ENCODE measurements around the gene MCEMP1. TPM values are rescaled to one million over a fixed set of nuclear protein-coding genes. Genes with fewer than 3 reads are reported as not detected.
A peak's percentile ranks its signal among the peaks of the same experiment; 100 is the strongest.

The MCEMP1 gene
- total RNA-seq, 1 donor from 2014 or later, result not detected

GRCh38 chr19:7704280-7705060 is 27.6 kb downstream of the MCEMP1 start:
- H3K4me1 ChIP-seq (ENCODE audit: control insufficient read depth in 3 of 3, insufficient read depth in 3 of 3, low read length in 3 of 3), result no peaks in the 10 kb centered on the region
- H3K27ac ChIP-seq (ENCODE audit: low read depth, low read length), result no peak overlapping the region

DNA sequence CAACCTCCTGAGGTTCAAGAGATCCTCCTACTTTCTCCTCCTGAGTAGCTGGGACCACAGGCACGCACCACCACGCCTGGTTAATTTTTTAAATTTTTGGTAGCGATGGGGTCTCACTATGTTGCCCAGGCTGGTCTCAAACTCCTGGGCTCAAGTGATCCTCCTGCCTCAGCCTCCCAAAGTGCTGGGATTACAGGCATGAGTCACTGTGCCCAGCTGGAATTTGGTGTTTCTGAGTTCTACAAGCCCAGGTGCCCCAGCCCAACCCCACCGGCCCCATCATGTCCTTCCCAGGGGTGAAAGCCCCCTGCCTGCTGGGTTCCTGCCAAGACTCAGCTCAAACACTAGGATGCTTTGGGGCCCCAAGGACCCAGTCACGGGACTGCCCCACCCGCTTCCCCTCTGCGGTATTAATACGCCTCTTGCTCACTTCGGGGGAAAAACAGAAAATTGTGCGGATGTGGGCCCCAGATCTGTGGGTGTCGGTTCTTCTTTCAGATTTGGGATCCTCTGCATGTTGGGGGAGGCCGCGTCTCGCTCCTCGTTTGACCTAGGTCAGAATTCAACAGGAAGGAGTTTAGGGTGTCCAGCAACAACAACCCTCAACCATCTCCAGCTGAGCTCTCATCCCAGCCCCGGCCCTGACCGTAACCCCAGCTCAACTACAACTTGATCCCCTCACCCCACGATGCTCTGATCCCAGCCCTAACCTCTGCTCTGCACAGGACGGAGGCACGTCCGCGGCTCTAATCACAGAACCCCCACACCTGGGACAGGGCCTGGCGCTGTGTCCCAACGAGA is 28.7 kb downstream of the MCEMP1 start:
- H3K27ac ChIP-seq (ENCODE audit: low read depth, low read length), result peak overlapping the region; percentile 25
- peaks cover 12 to 22% (median 22%) of the 10 kb centered on the region in 3 donors for H3K27me3 ChIP-seq (ENCODE audit: control insufficient read depth in 3 of 3, insufficient read depth in 3 of 3, low read length in 3 of 3)
- H3K4me3 ChIP-seq (ENCODE audit: low read length in 3 of 3), result no peak overlapping the region
- H3K36me3 ChIP-seq (ENCODE audit: control insufficient read depth in 3 of 3, insufficient read depth in 3 of 3, low read length in 3 of 3), result no peaks in the 10 kb centered on the region
- no peaks in the 10 kb centered on the region for H3K9me3 ChIP-seq (ENCODE audit: control insufficient read depth in 3 of 3, low read length in 3 of 3)
- no peaks in the 10 kb centered on the region for H3K4me1 ChIP-seq (ENCODE audit: control insufficient read depth in 3 of 3, insufficient read depth in 3 of 3, low read length in 3 of 3)
- no peak overlapping the region for H3K9ac ChIP-seq (ENCODE audit: low read depth in 1 of 3, low read length in 3 of 3)

More at GRCh38 chr19:7704280-7705060, 27.6 kb downstream of the MCEMP1 start:
- Histone ChIP-seq H3K9me3 (ENCODE audit: control insufficient read depth in 3 of 3, low read length in 3 of 3) (no peaks in the 10 kb centered on the region), H3K36me3 (ENCODE audit: control insufficient read depth in 3 of 3, insufficient read depth in 3 of 3, low read length in 3 of 3) (no peaks in the 10 kb centered on the region), H3K4me3 (ENCODE audit: low read length in 3 of 3) (no peak overlapping the region), H3K27me3 (ENCODE audit: control insufficient read depth in 3 of 3, insufficient read depth in 3 of 3, low read length in 3 of 3) (peaks cover 15 to 25% (median 25%) of the 10 kb centered on the region in 3 donors), H3K9ac (ENCODE audit: low read depth in 1 of 3, low read length in 3 of 3) (no peak overlapping the region)

DNA sequence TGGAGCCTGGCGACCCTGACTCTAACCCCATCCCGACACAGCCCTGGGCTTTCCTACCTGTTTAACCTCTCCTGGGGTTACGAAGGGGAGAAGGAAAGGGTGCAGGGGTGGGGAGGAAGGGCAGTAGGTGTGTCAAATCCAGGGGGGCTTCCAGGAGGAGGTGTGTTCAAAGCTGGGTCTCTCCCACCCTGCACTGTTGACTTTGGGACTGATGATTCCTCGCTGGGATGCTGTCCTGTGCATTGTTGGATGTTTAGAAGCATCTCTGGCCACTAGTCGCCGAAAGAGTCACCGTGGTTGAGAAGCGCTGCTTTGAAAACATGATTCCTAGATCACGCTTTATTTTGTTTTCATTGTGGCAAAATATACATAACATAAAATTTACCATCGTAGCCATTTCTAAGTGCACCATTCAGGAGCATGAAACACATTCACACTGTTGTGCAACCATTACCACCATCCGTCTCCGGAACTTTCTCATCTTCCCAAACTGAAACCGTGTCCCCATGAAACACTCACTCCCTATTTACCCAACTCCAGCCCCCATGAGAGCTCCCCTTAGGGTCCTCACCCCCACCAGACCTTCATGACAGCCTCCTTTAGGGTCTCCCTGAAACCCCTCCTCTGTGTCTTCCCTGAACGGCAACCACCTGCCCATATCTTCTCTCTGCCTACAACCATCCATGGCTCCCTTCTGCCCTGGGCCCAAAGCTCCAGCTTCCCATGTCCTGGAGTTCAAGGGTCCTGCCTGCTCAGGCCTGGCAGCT is 29.5 kb downstream of the MCEMP1 start:
- H3K4me1 ChIP-seq (ENCODE audit: control insufficient read depth in 3 of 3, insufficient read depth in 3 of 3, low read length in 3 of 3), result no peaks in the 10 kb centered on the region
- H3K27me3 ChIP-seq (ENCODE audit: control insufficient read depth in 3 of 3, insufficient read depth in 3 of 3, low read length in 3 of 3), result peaks cover 9 to 17% (median 17%) of the 10 kb centered on the region in 3 donors
- H3K9ac ChIP-seq (ENCODE audit: low read depth in 1 of 3, low read length in 3 of 3), result no peak overlapping the region
- no peaks in the 10 kb centered on the region for H3K9me3 ChIP-seq (ENCODE audit: control insufficient read depth in 3 of 3, low read length in 3 of 3)
- no peak overlapping the region for H3K4me3 ChIP-seq (ENCODE audit: low read length in 3 of 3)
- no peaks in the 10 kb centered on the region for H3K36me3 ChIP-seq (ENCODE audit: control insufficient read depth in 3 of 3, insufficient read depth in 3 of 3, low read length in 3 of 3)
- H3K27ac ChIP-seq (ENCODE audit: low read depth, low read length), result peak overlapping the region; percentile 40

GRCh38 chr19:7706955-7707456 is 30.1 kb downstream of the MCEMP1 start:
- no peaks in the 10 kb centered on the region for H3K36me3 ChIP-seq (ENCODE audit: control insufficient read depth in 3 of 3, insufficient read depth in 3 of 3, low read length in 3 of 3)
- H3K4me1 ChIP-seq (ENCODE audit: control insufficient read depth in 3 of 3, insufficient read depth in 3 of 3, low read length in 3 of 3), result no peaks in the 10 kb centered on the region
- peaks cover 9 to 13% (median 12%) of the 10 kb centered on the region in 3 donors for H3K27me3 ChIP-seq (ENCODE audit: control insufficient read depth in 3 of 3, insufficient read depth in 3 of 3, low read length in 3 of 3)
- no peak overlapping the region for H3K4me3 ChIP-seq (ENCODE audit: low read length in 3 of 3)
- H3K27ac ChIP-seq (ENCODE audit: low read depth, low read length), result peak overlapping the region; percentile 40
- no peaks in the 10 kb centered on the region for H3K9me3 ChIP-seq (ENCODE audit: control insufficient read depth in 3 of 3, low read length in 3 of 3)
- no peak overlapping the region for H3K9ac ChIP-seq (ENCODE audit: low read depth in 1 of 3, low read length in 3 of 3)

DNA sequence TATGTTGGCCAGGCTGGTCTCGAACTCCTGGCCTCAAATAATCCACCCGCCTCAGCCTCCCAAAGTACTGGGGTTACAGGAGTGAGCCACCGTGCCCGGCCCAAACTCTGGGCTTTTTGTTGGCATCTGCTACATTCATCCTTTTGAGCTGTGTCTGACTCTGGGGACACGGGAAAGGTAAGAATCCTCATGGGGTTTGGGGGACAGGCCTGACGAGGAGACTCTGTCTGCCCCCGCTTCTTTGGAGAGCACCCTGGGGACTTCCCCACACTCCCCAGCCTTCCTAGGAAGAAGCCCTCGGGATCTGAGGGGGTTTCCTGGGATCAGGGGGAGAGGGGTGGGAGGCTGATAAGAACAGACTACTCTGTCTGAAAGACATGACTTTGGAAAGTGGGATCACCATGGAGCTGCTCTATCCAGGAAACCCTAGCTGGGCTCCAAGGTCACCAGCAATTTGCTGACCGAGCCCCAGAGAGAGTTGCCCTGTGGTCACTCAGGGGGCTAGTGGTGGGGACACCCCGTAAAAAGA is 33.1 kb downstream of the MCEMP1 start:
- H3K4me3 ChIP-seq (ENCODE audit: low read length in 3 of 3), result no peak overlapping the region
- H3K4me1 ChIP-seq (ENCODE audit: control insufficient read depth in 3 of 3, insufficient read depth in 3 of 3, low read length in 3 of 3), result no peaks in the 10 kb centered on the region
- H3K9me3 ChIP-seq (ENCODE audit: control insufficient read depth in 3 of 3, low read length in 3 of 3), result no peaks in the 10 kb centered on the region
- peaks cover 0 to 3% (median 0%) of the 10 kb centered on the region in 3 donors for H3K27me3 ChIP-seq (ENCODE audit: control insufficient read depth in 3 of 3, insufficient read depth in 3 of 3, low read length in 3 of 3)
- H3K9ac ChIP-seq (ENCODE audit: low read depth in 1 of 3, low read length in 3 of 3), result no peak overlapping the region
- no peak overlapping the region for H3K27ac ChIP-seq (ENCODE audit: low read depth, low read length)
- no peaks in the 10 kb centered on the region for H3K36me3 ChIP-seq (ENCODE audit: control insufficient read depth in 3 of 3, insufficient read depth in 3 of 3, low read length in 3 of 3)

DNA sequence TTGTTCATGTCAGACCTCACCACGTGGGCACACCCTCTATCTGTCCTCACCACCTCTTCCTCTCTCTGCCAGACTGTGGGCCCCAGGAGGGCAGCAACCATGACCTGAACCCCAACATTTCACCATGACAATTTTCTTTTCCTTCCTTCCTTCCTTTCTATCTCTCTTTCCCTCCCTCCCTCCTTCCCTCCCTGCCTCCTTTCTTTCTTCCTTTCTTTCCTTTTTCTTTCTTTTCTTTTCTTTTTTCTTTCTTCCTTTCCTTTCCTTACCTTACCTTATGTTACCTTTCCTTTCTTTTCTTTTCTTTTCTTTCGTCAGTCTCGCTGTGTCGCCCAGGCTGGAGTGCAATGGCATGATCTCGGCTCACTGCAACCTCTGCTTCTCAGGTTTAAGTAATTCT is 33.7 kb downstream of the MCEMP1 start:
- no peak overlapping the region for H3K27ac ChIP-seq (ENCODE audit: low read depth, low read length)
- H3K27me3 ChIP-seq (ENCODE audit: control insufficient read depth in 3 of 3, insufficient read depth in 3 of 3, low read length in 3 of 3), result peaks cover 0 to 3% (median 0%) of the 10 kb centered on the region in 3 donors
- no peak overlapping the region for H3K9ac ChIP-seq (ENCODE audit: low read depth in 1 of 3, low read length in 3 of 3)
- no peaks in the 10 kb centered on the region for H3K9me3 ChIP-seq (ENCODE audit: control insufficient read depth in 3 of 3, low read length in 3 of 3)
- no peak overlapping the region for H3K4me3 ChIP-seq (ENCODE audit: low read length in 3 of 3)
- no peaks in the 10 kb centered on the region for H3K4me1 ChIP-seq (ENCODE audit: control insufficient read depth in 3 of 3, insufficient read depth in 3 of 3, low read length in 3 of 3)
- no peaks in the 10 kb centered on the region for H3K36me3 ChIP-seq (ENCODE audit: control insufficient read depth in 3 of 3, insufficient read depth in 3 of 3, low read length in 3 of 3)

DNA sequence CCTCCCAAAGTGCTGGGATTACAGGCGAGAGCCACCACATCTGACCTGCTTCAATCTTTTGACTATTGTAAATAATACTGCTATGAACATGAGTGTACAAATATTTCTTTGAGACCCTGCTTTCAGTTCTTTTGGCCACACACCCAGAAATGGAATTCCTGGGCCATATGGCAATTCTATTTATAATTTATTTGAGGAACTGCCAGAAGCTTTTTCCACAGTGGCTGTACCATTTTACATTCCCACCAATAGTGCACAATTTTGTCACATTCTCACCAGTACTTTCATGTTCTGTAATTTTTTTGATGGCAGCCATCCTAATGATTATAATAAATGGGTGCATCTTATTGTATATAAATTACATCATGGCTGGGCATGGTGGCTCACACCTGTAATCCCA is 38.8 kb downstream of the MCEMP1 start:
- no peak overlapping the region for H3K4me3 ChIP-seq (ENCODE audit: low read length in 3 of 3)
- peaks cover 0 to 5% (median 0%) of the 10 kb centered on the region in 3 donors for H3K9me3 ChIP-seq (ENCODE audit: control insufficient read depth in 3 of 3, low read length in 3 of 3)
- H3K4me1 ChIP-seq (ENCODE audit: control insufficient read depth in 3 of 3, insufficient read depth in 3 of 3, low read length in 3 of 3), result no peaks in the 10 kb centered on the region
- no peak overlapping the region for H3K27ac ChIP-seq (ENCODE audit: low read depth, low read length)
- H3K27me3 ChIP-seq (ENCODE audit: control insufficient read depth in 3 of 3, insufficient read depth in 3 of 3, low read length in 3 of 3), result no peaks in the 10 kb centered on the region
- H3K36me3 ChIP-seq (ENCODE audit: control insufficient read depth in 3 of 3, insufficient read depth in 3 of 3, low read length in 3 of 3), result no peaks in the 10 kb centered on the region
- no peak overlapping the region for H3K9ac ChIP-seq (ENCODE audit: low read depth in 1 of 3, low read length in 3 of 3)

DNA sequence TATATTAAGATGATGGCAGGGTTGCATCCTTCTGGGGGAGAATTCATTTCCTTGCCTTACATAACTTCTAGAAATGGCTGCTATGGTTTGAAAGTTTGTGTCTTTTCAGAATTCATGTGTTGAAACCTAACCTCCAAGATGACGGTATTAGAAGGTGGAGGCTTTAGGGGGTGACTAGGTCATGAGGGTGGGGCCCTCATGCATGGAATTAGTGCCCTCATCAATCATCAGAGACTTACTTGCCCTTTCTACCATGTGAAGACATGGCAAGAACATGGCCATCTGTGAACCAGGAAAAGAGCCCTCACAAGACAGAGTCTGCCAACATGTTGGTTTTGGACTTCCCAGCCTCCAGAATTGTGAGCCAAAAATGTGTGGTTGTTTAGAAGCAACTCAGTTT is 39.9 kb downstream of the MCEMP1 start:
- no peaks in the 10 kb centered on the region for H3K27me3 ChIP-seq (ENCODE audit: control insufficient read depth in 3 of 3, insufficient read depth in 3 of 3, low read length in 3 of 3)
- no peaks in the 10 kb centered on the region for H3K36me3 ChIP-seq (ENCODE audit: control insufficient read depth in 3 of 3, insufficient read depth in 3 of 3, low read length in 3 of 3)
- no peak overlapping the region for H3K4me3 ChIP-seq (ENCODE audit: low read length in 3 of 3)
- no peaks in the 10 kb centered on the region for H3K4me1 ChIP-seq (ENCODE audit: control insufficient read depth in 3 of 3, insufficient read depth in 3 of 3, low read length in 3 of 3)
- no peak overlapping the region for H3K9ac ChIP-seq (ENCODE audit: low read depth in 1 of 3, low read length in 3 of 3)
- peaks cover 0 to 5% (median 0%) of the 10 kb centered on the region in 3 donors for H3K9me3 ChIP-seq (ENCODE audit: control insufficient read depth in 3 of 3, low read length in 3 of 3)
- H3K27ac ChIP-seq (ENCODE audit: low read depth, low read length), result no peak overlapping the region

- Histone ChIP-seq H3K4me1 (ENCODE audit: control insufficient read depth in 3 of 3, insufficient read depth in 3 of 3, low read length in 3 of 3) (no peaks in the 10 kb centered on the region), H3K27me3 (ENCODE audit: control insufficient read depth in 3 of 3, insufficient read depth in 3 of 3, low read length in 3 of 3) (peaks cover 0 to 6% (median 4%) of the 10 kb centered on the region in 3 donors), H3K9me3 (ENCODE audit: control insufficient read depth in 3 of 3, low read length in 3 of 3) (peaks cover 0 to 5% (median 0%) of the 10 kb centered on the region in 3 donors), H3K36me3 (ENCODE audit: control insufficient read depth in 3 of 3, insufficient read depth in 3 of 3, low read length in 3 of 3) (no peaks in the 10 kb centered on the region), H3K9ac (ENCODE audit: low read depth in 1 of 3, low read length in 3 of 3) (no peak overlapping the region), H3K4me3 (ENCODE audit: low read length in 3 of 3) (no peak overlapping the region), H3K27ac (ENCODE audit: low read depth, low read length) (no peak overlapping the region)
These were observed 41.8 kb downstream of the MCEMP1 start for GRCh38 chr19:7718668-7719067.
